Measurements from ENCODE around the gene PPARG.
"Not testable (repeated sequence)": the region's sequence is repeated elsewhere in the genome, so short reads cannot be mapped to it uniquely, and the experiment has no call there.

PPARG gene

GRCh38 chr3:12375572-12375971, 86.7 kb downstream of the PPARG start:
- DNase-seq (ENCODE audit: low read depth in 2 of 2, low spot score in 1 of 2), result no peak

- DNase-seq (ENCODE audit: low read depth in 2 of 2, low spot score in 1 of 2), result no peak
These were observed 91.0 kb downstream of the PPARG start for GRCh38 chr3:12379640-12380429.

- DNase-seq (ENCODE audit: low read depth in 2 of 2, low spot score in 1 of 2), result no peak
These were observed 91.6 kb downstream of the PPARG start for GRCh38 chr3:12380461-12380860.

GRCh38 chr3:12381199-12381598, 92.3 kb downstream of the PPARG start:
- no peak for DNase-seq (ENCODE audit: low read depth in 2 of 2, low spot score in 1 of 2)

- DNase-seq (ENCODE audit: low read depth in 2 of 2, low spot score in 1 of 2), result no peak
These were observed 94.3 kb downstream of the PPARG start for GRCh38 chr3:12383218-12383617.

- no peak for DNase-seq (ENCODE audit: low read depth in 2 of 2, low spot score in 1 of 2)
These were observed 95.8 kb downstream of the PPARG start for GRCh38 chr3:12384451-12385233.

- DNase-seq (ENCODE audit: low read depth in 2 of 2, low spot score in 1 of 2), result not testable (repeated sequence)
These were observed 97.8 kb downstream of the PPARG start for GRCh38 chr3:12386514-12387291.

GRCh38 chr3:12388185-12388584, 99.3 kb downstream of the PPARG start:
- DNase-seq (ENCODE audit: low read depth in 2 of 2, low spot score in 1 of 2), result no peak

GRCh38 chr3:12392101-12392878, 103.4 kb downstream of the PPARG start:
- DNase-seq (ENCODE audit: low read depth in 2 of 2, low spot score in 1 of 2), result no peak

GRCh38 chr3:12393894-12394293, 105.0 kb downstream of the PPARG start:
- no peak for DNase-seq (ENCODE audit: low read depth in 2 of 2, low spot score in 1 of 2)

GRCh38 chr3:12394569-12395271, 105.8 kb downstream of the PPARG start:
- DNase-seq (ENCODE audit: low read depth in 2 of 2, low spot score in 1 of 2), result no peak

GRCh38 chr3:12395349-12396012, 106.6 kb downstream of the PPARG start:
- no peak for DNase-seq (ENCODE audit: low read depth in 2 of 2, low spot score in 1 of 2)

GRCh38 chr3:12396471-12396870, 107.6 kb downstream of the PPARG start:
- no peak for DNase-seq (ENCODE audit: low read depth in 2 of 2, low spot score in 1 of 2)

GRCh38 chr3:12399226-12399625, 110.4 kb downstream of the PPARG start:
- DNase-seq (ENCODE audit: low read depth in 2 of 2, low spot score in 1 of 2), result no peak

- no peak for DNase-seq (ENCODE audit: low read depth in 2 of 2, low spot score in 1 of 2)
These were observed 111.8 kb downstream of the PPARG start for GRCh38 chr3:12400616-12401194.

GRCh38 chr3:12401208-12401607, 112.3 kb downstream of the PPARG start:
- no peak for DNase-seq (ENCODE audit: low read depth in 2 of 2, low spot score in 1 of 2)

- DNase-seq (ENCODE audit: low read depth in 2 of 2, low spot score in 1 of 2), result no peak
These were observed 116.8 kb downstream of the PPARG start for GRCh38 chr3:12405432-12406272.

- DNase-seq (ENCODE audit: low read depth in 2 of 2, low spot score in 1 of 2), result no peak
These were observed 120.3 kb downstream of the PPARG start for GRCh38 chr3:12408984-12409683.

All from stimulated activated CD8-positive, alpha-beta memory T cell treated with anti-CD3 and anti-CD28 coated beads, Interleukin-4, amount 100 ng/mL, for 4 hours (primary cell).